Lower leg skin (tissue), 4 donors: Measurements from ENCODE around the gene LRBA. TPM values are rescaled to one million over a fixed set of nuclear protein-coding genes. Genes with fewer than 3 reads are reported as not detected.

Experiments used
- DNase-seq, 2 donors: peaks; one replicate each; pipeline ENCODE4 v3.0.0-alpha.2; 2019; ENCODE audit warnings: low spot score in 2 of 2
- H3K4me3 ChIP-seq: fragments of 200-600 bp; sonication (generic); 2 replicates; pipeline ENCODE4 v1.5.1; 2017; ENCODE audit warnings: mild to moderate bottlenecking, low read depth; ENCODE audit not compliant: poor library complexity, severe bottlenecking
- CTCF ChIP-seq, 3 donors: fragments of 450-650 bp; IDR thresholded peaks; one replicate each; pipeline ENCODE4 v1.5.1; 2016; ENCODE audit warnings: antibody characterized with exemption in 3 of 3, mild to moderate bottlenecking in 3 of 3, moderate library complexity in 2 of 3
- POLR2A ChIP-seq, 2 donors: fragments of 450-650 bp; IDR thresholded peaks; one replicate each; pipeline ENCODE4 v1.6.1; 2016 to 2017; ENCODE audit warnings: antibody characterized with exemption in 2 of 2, mild to moderate bottlenecking in 1 of 2, moderate library complexity in 1 of 2
- WGBS, 2 donors: methylation state at CpG; one replicate each; pipeline ENCODE4 v1.1.5; 2018; 5-methylcytosine and 5-hydroxymethylcytosine counted together
- intact Hi-C: fragments of 100-400 bp; cut with DNase I; formaldehyde crosslinking; loops from one replicate; pipeline ENCODE4 v1.15.0; 2023; ENCODE audit warnings: low total_unique reads
- total RNA-seq, 4 donors: library from RNA; depleted of rRNA; stranded (reverse); fragments of >200 nt; gene quantifications; one replicate each; pipeline ENCODE4 v1.1.0, GENCODE V29; 2016

The LRBA gene
- total RNA-seq, 4 donors from 2014 or later = 71.9 to 86.8 (median 75.0) TPM

DNA sequence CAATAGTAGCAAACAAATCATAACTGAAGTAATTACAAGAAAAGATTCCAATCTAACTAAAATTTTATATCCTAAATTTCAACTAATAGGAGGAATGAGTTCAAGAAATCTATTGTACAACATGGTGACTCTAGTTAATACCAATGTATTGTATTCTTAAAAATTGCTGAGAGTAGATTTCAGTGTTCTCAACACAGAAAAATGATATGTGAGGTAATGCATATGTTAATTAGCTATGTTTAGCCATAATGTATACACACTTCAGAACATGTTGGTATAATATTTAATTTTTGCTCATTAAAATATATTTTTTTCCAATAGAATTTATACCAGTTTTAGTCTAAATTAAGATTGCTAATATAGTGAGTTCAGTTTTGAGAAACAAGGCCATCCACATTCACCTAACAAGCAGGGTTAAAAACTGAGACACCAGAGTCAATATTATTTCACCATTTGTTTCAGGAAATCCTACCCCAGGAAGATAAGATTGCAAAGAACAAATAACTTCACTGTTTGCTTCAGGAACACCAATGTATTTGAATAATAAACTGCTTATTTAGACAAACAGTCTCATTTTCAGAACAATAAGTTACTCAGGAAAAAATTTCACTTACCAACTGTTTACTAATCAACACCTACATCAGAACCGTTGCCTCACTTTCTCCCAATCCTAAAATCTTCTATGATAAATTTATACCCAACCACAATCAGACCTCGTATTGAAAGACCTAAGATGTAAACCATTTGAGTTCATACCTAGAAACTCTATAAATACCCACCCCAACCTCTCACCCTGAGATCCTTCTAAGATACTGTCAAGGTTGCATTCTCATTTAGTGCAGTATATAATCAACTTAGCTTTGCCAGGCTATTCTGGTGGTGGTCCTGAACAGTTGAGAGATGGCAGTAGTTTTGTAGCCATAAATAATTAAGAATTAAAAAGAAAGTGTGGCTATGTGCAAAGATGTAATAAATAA lies 300.3 kb downstream of the LRBA start:
- H3K4me3 ChIP-seq = no peak overlapping the region
- DNase-seq = no peak
- intact Hi-C loops = no loop called here
- TF ChIP-seq CTCF (IDR thresholded peaks at IDR 0.05) (no peak), POLR2A (IDR thresholded peaks at IDR 0.05) (no peak)
- WGBS, 2 donors = 88 to 93% methylated on average over 2 of the region's 2 CpGs

GRCh38 chr4:150713251-150713650 lies 301.8 kb downstream of the LRBA start:
- TF ChIP-seq POLR2A (IDR thresholded peaks at IDR 0.05) (no peak), CTCF (IDR thresholded peaks at IDR 0.05) (no peak)
- WGBS, 2 donors = 88 to 89% methylated on average over 2 of the region's 2 CpGs
- DNase-seq = no peak
- intact Hi-C loops = no loop called here
- no peak overlapping the region for H3K4me3 ChIP-seq

DNA sequence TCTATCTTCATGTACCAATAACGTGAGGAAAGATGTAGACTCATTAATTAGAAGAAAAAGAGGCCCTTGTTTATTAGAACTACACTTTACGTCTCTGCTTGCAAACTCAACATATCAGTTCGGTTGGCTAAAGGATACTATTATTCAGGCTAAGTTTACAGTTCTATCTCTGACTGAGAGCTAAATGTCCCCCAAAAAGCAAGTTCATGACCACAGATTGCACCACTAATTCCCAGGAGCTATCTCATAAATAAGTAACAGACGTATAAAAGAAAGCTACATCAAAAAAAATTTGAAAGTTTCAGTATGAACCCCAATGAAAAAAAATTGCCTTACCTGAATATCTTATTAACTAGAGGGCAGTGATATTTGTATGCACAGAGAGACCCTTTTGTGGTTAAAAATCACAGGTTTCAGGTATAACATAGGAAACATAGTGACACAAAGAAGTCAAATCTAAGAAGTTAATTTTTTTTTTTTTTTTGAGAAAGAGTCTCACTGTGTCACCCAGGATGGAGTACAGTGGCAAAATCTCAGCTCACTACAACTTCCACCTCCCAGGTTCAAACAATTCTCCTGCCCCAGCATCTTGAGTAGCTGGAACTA lies 304.2 kb downstream of the LRBA start:
- H3K4me3 ChIP-seq = no peak overlapping the region
- no peak for DNase-seq
- intact Hi-C loops = no loop called here
- 90% methylated on average over 4 of the region's 4 CpGs for WGBS, 2 donors
- TF ChIP-seq POLR2A (IDR thresholded peaks at IDR 0.05) = no peak
- no peak for TF ChIP-seq CTCF (IDR thresholded peaks at IDR 0.05)

- WGBS, 2 donors = 93 to 97% methylated on average over 1 of the region's 1 CpG
- intact Hi-C loops = no loop called here
- TF ChIP-seq CTCF (IDR thresholded peaks at IDR 0.05) (no peak), POLR2A (IDR thresholded peaks at IDR 0.05) (no peak)
- no peak overlapping the region for H3K4me3 ChIP-seq
- no peak for DNase-seq
These were observed 307.1 kb downstream of the LRBA start for GRCh38 chr4:150708004-150708403.

DNA sequence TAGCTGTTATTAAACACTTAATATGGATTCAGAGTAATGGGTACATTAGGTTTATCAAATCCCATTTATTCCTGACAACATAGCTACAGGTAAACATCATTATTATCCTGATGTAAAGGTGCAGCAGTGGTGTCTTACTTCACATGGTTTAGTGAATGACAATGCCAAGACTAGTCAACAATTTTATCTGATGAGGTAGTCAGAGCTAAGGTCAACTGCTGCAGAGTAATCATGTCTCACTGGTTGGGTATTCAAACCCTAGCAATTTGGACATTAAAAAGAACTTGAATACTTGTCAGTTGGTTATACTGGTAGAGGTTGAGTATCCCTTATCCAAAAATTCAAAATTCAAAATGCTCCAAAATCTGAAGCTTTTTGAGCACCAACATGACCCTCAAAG lies 315.5 kb downstream of the LRBA start:
- TF ChIP-seq POLR2A (IDR thresholded peaks at IDR 0.05) = no peak
- H3K4me3 ChIP-seq = no peak overlapping the region
- intact Hi-C loops = no loop called here
- DNase-seq = no peak

DNA sequence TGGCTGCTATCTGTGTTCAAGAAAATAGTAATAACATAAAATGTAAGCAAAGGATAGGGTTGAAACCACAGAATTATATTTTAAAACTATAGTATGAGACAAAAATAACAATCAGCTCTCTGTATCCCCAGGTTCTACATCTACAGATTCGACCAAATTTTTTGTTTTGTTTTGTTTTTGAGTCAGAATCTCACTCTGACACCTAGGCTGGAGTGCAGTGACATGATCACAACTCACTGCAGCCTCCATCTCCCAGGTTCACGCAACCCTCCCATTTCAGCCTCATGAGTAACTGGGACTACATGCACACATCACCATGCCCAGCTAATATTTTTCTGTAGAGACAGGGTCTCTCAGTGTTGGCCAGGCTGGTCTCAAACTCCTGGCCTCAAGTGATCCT lies 319.9 kb downstream of the LRBA start:
- no peak for DNase-seq
- intact Hi-C loops = no loop called here
- TF ChIP-seq POLR2A (IDR thresholded peaks at IDR 0.05) = no peak
- H3K4me3 ChIP-seq = no peak overlapping the region
- 78 to 89% methylated on average over 2 of the region's 2 CpGs for WGBS, 2 donors
